Cerebellar cortex (tissue), 1 donor: ENCODE data around the gene FOXR1.
"Not testable (repeated sequence)": the region's sequence is repeated elsewhere in the genome, so short reads cannot be mapped to it uniquely, and the experiment has no call there.

Source experiments
- DNase-seq: peaks from one replicate; pipeline ENCODE4 v3.0.0-alpha.2; 2015; ENCODE audit warnings: low spot score

Gene FOXR1

DNA sequence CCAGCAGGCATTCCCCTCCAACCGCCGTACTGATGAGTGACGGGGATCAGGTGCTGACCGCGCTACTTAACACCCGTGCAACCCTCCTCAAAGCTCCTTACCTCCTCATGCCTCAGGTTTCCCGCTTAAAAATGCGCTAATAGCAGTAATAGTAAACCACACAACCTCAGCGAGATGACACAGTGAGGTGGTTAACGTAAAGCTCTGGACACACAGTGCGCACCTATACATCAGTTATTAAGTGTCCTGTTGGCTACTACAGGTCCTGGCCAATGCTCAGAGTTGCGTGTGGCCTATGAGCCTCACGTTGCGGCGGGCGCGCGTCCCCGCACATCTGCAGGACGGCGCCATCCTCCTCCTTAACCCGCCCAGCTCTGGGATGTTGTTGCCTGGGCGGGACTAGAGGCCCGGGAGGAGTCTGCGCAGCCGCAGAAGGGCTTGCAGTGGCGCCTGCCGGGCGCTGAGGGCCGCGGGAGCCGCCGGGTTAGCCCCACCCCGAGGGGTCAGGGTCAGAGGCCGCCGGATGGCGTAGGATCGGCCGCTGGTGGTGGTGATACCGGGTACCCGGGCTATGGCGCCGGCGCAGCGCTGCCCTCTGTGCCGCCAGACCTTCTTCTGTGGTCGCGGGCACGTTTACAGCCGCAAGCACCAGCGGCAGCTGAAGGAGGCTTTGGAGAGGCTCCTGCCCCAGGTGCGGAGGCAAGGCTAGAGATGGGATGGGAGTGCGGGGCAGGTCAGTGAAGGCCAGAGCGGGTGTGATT lies 26.2 kb downstream of the FOXR1 start, which contains the start of gene CENATAC:
TSS of gene CENATAC (plus strand) at position 512 of the 761 bp plus-strand sequence. CDS start at position 572, 60 bp downstream.
- peak; percentile 94 for DNase-seq

DNA sequence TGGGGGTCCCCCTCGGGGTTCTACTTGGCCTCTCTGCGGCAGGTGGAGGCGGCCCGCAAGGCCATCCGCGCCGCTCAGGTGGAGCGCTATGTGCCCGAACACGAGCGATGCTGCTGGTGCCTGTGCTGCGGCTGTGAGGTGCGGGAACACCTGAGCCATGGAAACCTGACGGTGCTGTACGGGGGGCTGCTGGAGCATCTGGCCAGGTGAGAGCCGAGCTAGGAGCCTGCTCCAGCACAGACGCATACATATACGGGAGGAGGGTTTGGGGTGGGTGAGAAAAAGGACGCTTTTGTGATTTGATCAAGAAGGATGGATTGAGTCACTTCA lies 26.8 kb downstream of the FOXR1 start:
- no peak for DNase-seq

DNA sequence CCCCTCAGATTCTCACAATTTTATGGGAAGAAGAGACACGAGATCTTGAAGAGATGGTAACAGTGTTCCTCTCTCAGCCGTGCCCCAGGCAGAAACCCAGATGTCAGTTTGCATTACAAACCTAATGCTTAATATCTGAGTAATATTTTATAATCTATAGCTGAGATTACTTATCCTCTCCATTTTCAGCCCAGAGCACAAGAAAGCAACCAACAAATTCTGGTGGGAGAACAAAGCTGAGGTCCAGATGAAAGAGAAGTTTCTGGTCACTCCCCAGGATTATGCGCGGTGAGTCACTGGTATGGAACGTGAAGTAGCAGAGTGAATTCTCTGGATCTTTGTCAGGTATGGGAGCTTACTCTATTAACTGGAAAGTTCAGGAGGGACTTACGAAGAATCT lies 27.3 kb downstream of the FOXR1 start:
- DNase-seq = no peak

DNA sequence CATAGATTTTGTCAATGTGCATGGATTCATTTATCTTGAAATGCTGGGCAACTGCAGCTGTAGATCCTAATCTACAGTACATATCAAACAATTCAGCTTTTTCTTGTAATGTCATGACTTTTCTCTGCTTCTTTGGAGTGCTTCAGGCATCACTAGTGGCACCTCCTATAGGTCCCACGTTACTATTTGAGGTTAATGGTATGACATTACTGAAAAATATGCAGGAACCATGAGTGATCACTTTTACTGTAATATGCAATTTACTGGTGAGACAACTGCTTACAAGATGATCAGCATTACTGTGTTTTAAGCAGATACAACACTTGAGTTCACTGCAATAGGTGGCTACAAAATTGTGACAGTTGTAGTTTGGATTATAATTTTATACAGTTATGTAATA lies 29.3 kb downstream of the FOXR1 start:
- DNase-seq = no peak

DNA sequence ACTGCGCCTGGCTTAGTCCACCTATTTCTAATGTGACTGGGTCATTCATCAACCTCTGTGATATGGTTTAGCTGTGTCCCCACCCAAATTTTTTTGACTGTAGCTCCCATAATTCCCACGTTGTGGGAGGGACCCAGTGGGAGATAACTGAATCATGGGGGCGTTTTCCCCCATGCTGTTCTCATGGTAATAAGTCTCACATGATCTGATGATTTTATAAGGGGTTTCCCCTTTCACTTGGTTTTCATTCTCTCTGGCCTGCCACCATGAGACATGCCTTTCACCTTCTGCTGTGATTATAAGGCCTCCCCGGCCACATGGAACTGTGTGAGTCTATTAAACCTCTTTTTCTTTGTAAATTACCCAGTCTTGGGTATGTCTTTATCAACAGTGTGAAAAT lies 35.1 kb downstream of the FOXR1 start:
- DNase-seq = no peak

DNA sequence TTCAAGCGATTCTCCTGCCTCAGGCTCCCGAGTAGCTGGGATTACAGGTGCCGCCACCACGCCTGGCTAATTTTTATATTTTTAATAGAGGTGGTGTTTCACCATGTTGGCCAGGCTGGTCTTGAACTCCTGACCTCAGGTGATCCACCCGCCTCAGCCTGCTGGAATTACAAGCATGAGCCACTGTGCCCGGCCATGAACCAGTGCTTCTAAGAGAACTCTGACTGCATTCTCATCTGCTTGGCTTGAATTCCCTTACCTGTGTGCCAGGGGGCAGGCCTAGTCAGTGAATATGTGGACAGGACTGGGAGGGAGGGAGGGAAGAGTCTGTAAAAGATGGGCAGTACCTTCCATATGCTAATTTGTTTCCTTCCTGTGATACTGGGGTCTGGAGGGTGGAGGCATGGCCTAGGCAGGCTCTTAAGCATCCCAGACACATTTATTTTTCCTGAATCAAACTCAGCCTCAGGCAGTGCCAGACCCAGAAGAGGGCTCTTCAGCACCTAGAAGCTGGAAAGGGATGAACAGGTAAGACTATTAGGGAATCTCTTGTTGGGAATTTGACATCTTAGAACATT lies 40.0 kb downstream of the FOXR1 start:
- DNase-seq = no peak

DNA sequence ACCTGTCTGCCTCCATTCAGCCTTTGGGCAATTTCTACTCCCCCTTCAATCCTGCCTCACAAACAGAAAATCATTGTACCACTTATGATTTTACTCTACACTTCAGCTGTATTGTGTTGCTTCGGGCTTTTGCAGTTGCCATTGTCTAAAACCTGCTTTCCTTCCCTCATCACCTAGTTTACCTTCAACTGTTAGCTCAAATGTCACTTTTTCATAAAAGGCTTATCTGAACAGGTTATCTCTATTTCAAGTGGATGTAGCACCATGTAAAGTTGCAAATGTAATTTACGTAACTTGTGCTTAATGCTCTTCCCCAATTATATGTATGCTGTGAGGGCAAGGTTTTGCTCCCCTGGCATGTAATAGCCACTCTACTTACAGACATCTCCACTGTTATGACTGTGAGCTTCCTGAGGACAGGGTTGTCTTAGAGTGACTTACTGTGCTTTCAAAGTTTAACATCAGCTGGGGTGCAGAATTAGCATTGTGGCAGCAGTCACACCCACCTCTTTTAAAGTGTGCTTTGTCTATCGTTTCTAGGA lies 41.1 kb downstream of the FOXR1 start:
- DNase-seq = no peak

DNA sequence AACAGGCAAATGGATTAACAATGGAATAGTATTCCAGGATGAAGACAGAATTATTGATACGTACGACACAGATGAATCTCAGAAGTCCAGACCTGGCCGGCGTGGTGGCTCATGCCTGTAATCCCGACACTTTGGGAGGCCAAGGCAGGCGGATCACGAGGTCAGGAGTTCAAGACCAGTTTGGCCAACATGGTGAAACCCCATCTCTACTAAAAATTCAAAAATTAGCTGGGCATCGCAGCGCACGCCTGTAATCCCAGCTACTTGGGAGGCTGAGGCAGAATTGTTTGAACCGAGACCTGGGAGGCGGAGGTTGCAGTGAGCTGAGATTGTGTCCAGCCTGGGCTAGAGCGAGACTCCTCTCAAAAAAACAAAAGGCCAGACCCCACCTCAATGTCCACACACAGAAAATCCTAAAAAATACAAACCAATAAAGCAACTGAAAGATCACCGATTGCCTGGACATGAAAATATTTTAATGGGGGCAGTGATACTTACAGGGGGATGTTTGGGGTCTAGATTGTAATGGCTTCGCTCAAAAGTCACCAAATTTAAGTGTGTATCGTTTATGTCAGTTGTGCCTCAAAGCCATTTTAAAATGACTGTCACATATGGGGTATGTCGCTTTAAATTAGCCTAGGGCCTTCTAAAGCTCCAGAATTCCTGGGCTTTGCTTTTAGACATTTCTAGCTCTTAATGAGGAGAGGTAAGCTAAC lies 42.8 kb downstream of the FOXR1 start:
- DNase-seq = no peak

DNA sequence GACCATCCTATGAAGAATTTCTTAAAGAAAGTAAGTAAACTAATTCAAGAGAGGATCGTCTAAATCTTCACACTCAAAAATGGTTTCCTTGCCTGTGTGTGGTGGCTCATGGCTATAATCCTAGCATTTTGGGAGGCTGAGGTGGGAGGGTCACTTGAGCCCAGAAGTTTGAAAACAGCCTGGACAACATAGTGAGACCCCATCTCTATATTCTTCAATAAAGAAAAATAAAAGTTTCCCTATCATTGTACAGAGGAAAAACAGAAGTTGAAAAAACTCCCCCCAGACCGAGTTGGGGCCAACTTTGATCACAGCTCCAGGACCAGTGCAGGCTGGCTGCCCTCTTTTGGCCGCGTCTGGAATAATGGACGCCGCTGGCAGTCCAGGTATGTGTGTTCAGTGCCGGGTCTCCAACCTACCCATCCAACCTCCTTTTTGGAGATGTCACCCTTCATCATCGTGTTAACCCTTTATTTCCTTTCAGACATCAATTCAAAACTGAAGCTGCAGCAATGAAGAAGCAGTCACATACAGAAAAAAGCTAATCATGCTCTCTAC lies 43.6 kb downstream of the FOXR1 start:
- DNase-seq = peak; percentile 40

DNA sequence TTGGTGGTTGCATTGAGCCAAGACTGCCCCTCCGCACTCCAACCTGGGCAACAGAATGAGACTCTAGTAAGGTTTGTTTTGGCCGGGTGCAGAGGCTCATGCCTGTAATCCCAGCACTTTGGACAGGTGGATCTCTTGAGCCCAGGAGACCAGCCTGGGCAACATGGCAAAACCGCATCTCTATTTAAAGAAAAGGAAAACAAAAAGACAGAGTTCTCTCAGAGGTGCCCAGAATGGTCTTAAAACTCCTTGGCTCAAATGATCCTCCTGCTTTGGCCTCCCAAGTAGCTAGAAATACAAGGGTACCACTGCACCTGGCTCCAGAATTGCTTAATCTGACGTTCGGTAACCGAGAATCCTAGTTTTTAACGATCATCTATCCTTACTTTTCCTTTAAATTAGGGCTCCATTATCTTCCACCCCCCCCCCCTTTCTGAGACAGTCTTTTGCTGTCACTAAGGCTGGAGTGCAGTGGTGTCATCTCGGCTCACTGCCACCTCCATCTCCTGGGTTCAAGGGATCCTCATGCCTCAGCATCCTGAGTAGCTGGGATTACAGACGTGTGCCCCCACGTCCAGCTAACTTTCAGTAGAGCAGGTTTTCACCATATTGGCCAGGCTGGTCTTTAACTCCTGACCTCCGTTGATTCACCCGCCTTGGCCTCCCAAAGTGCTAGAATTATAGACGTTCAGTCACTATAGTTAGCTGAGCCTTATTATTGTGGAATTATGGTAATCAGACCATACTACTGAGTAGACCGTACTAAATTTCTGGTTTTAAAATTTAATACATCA lies 44.9 kb downstream of the FOXR1 start:
- no peak for DNase-seq

DNA sequence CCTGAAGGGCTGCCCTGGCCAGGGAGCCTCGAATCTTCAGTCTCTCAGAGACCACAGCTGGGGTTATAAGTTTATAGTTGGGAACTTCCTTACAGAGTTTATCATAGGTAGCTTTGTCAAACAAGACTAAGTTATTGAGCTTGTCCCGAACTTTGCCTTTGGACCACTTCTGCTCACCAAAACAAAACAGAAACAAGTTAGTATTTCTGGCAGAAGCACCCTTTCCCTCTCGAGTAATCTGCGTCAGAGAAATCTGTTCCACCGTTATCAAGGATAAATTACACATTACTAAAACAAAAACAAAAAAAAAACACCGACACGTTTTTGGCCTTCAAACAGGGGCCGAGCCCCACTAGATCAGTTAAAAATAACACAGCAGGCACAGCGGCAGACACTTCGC lies 45.8 kb downstream of the FOXR1 start:
- DNase-seq = not testable (repeated sequence)

DNA sequence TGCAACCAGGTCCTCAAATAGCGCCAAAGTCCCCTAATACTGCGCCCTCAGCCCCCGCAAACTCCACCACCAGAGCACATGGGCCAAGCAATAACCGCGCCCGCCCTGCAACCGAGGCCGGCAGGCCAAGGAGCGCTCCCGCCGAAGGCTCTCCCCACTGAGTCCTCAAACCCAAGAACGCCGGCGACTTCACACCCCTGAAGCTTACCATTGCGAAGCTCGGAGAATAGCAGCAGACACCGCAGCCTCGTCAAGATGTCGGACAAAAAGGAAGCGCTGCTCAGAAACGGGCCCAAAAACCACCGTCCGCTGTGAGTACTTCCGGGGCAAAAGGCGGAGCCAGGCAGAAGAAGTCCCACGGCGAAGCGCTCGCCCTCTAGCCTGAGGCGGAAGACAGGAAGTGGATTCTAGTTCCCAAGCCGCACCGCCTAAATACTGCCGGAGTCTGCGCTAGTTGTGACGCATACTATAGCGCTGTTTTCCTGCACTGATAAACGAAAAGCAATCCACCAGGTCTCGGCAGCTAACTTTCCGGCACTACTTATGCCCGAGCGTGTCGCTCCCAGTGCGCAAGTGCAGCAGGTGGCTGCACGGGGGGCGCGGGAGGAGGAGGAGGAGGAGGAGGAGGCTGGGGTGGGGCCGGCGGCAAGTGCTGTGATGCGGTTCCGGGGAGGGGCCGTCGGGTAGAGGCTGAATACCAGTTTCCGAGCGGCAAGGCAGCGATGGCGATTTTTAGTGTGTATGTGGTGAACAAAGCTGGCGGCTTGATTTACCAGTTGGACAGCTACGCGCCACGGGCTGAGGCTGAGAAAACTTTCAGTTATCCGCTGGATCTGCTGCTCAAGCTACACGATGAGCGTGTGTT lies 46.7 kb downstream of the FOXR1 start, which contains the start of the genes RPS25 and TRAPPC4:
TSS of gene RPS25 (minus strand) at position 270 of the 865 bp plus-strand sequence. CDS start at position 211, 59 bp downstream.
TSS of gene TRAPPC4 (plus strand) at position 693 of the 865 bp plus-strand sequence. CDS start at position 723, 30 bp downstream.
- peak; percentile 99 for DNase-seq

DNA sequence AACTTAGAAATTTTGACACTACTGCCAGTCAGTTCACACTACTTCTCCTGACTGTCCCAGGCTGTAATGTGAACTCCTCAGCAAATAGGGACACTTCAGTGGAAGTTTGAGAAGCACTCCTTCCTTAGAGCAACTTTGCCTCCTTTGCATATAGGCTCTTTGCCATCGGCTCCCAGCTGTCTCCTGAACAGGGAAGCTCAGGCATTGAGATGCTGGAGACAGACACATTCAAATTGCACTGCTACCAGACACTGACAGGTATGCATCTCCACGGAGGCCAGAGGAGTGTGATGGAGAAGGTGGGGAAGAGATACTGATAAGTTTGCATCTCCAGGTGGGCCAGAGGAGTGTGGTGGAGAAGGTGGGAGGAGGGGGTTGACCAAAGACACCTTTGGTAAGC lies 48.4 kb downstream of the FOXR1 start:
- DNase-seq = no peak

DNA sequence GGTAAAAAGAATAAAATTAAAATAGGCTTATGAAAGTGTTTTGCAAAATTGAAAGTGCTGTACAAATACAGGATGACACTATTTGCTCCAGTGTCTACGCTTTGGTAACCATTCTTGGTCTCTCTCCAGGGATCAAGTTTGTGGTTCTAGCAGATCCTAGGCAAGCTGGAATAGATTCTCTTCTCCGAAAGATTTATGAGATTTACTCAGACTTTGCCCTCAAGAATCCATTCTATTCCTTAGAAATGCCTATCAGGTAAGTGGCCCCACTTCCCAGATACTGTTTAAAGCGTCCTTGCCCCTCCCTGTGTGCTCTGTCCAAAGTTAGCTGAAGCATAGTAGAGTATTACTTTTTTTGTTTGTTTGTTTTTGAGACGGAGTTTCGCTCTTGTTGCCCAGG lies 50.1 kb downstream of the FOXR1 start:
- DNase-seq = no peak

DNA sequence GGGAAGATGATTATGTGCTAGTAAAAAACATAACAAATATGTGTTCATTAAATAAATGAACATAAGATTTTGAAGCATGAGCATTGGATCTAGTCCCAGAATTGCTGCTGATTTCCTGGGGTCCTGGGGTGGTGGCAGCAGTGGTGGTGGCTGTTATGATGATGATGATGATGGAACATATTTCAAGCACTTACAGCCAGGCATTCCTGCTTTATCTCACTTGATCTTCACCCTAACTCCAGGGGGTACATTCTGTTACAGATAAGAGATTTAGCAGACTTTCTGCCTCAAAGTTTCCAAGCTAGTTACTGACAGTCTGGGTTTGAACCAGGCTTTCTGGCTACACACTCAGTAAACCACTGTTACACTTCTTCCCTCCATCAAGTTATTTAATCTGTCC lies 52.2 kb downstream of the FOXR1 start:
- no peak for DNase-seq

DNA sequence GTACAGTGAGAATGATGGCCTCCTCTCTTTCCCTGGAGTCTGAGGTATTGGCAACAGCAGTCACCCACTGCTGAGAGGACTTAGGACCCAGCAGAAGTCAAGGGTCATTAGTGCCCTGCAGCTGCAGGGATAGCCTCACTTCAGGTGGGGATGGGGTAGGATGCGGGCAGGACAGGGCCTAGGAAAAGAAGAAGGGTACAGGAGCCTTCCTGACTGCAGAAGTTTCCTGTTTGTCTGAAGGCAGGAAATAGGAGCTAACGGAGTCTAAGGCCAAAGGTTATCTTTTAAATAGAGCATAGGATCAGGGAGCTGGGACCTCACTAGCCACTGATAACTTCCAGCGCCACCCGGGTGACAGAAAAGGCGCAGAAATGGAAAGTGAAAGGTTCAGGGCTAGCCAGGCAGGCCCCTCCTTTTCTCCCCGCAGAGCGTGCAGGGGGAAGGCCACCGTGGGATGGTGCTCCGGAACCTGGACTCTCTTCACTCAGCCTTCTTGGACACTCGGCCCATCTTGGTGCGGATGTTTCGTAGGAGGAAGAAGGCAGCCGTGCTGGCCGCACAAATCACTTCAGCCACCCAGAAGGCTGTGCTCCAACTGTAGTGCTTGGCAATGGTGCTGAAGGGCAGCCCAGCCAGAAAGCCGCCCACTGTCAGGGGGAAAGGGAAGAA lies 53.0 kb downstream of the FOXR1 start:
- DNase-seq = no peak

DNA sequence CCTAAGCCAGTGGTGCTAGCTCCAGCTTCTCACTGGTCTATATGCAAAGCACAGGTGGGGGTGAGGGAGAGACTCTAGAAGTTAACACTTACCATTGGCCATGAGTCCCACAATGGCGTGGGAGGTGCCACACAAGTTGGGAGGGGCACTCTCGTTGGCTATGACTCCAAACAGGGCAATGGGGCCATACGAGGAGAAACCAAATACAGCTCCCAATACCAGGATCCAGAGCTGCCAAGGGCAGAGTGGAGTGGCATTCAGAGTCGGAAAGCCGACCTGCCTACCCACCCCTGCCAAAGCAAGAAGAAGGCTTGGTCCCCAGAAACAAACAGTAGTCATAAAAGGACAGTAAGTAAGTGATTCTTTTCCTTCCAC lies 53.5 kb downstream of the FOXR1 start:
- DNase-seq = no peak

DNA sequence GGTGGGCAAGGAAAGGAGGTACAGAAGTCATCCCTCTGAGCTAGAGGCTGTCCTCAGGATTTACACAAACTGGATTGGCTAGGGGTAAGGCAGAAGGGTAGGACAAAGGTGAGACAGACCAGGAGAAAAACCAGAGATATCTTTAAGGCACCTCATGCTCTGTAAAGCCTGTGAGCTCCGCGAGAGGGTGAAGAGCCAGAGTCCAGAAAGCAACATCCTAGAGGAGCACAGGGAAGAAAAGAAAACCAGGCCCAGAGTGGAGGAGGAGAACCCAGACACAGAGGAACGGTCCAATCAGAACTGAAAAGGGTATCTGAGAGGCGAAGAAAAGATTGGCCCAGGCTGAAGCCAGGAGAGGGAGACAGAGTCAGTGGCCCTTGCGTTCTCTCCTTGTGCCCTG lies 54.0 kb downstream of the FOXR1 start:
- DNase-seq = no peak

DNA sequence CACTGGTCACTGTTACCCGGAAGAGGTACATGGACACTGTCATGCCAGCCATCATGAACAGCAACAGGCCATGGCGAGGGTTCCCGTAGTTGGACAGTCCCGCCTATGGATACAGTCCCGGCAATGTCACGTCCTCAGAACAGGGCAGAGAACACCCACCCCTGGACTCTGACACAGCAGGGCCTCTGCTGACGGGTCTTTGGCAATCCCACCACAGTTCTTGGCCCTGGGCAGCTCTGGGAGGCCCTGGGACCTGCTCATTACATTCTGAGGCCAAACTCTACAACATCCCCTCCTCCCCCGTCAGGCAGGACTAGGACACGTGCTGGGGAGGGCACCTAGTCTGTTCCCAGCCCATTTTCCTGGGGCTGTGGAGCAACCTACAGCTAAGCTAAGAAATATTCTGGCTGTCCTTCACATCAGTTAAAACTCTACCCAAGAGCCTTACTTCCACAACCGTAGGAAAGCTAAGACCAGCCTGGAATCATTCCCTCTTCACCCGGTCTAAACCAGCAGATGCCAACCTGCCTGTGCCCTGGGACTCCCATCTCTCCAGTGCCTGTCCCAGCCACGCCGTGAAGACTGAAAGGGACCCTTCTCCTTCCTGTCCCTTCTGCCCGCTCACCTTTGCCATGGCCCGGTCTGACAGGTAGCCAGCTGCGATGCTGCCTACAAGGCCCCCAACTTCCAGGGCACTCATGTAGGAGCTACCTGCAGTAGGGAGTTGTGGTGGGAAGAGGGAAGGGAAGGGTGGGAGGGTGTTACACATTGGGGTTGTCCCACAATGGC lies 54.6 kb downstream of the FOXR1 start:
- DNase-seq = no peak
